ENCODE results near the gene HMG20A.

Gene HMG20A

GRCh38 chr15:77525907-77526594 lies 105.4 kb downstream of the HMG20A start:
- peak; percentile 52 for DNase-seq

DNA sequence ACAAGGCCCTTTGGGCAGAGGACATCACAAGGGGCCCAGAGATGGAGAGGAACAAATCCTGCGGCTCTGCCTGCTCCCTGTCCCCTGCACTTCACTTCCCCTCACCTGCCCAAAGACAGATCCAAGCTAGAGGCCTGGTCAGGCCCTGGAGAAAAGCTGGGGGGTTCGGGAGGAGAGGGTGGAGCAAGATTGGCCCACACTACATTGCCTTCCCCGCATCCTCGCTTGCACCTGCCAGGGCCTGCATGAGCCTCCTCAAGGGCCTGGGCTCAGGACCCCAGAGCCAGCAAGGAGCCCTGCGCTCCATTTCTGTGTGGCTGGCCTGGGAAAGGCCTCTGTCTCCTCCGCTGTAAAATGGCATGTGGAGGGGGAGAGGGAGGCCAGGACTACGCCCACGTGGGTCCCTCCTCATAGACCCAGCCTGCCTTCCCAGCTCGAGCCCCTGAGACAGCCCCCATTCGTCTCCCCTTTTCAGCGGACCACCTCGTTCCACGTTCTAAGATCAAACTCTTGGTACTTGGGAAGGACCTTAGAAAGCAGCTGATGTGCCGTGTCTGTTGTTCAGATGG lies 106.0 kb downstream of the HMG20A start:
- DNase-seq: no peak

DNA sequence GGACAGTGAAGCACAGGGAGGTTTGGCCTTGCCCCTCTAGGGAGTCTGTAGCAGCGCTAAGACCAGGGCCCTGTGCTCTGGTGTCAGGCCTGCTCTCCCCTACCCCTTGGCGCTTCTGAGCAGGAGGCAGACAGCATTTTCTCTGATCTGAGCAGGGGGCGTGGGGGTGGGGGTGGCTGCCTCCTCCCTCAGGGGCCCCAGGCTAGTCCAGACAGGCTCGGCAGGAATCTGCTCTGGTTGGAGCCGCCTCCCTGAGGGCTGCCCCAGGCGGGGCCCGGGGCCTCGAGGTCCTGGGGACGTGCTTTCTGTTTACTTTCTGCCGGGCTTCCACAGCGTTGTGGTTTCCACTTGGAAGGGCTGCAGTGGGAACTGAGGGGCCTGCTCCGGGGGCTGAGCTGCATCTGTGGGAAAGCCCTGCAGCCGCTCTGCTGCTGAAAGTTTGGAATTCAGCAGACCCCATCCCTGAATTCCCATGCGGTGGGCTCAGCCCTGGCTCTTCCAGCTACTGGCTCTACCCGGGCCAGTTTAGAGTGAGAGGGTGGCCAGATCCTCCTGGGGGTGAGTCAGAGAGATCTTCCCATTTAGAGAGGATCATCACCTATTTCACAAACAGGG lies 106.6 kb downstream of the HMG20A start:
- peak; percentile 93 for DNase-seq

- no peak for DNase-seq
Measured at GRCh38 chr15:77527831-77528231, 107.1 kb downstream of the HMG20A start.

- DNase-seq: peak; percentile 97
Measured at GRCh38 chr15:77528290-77528967, 107.7 kb downstream of the HMG20A start.

DNA sequence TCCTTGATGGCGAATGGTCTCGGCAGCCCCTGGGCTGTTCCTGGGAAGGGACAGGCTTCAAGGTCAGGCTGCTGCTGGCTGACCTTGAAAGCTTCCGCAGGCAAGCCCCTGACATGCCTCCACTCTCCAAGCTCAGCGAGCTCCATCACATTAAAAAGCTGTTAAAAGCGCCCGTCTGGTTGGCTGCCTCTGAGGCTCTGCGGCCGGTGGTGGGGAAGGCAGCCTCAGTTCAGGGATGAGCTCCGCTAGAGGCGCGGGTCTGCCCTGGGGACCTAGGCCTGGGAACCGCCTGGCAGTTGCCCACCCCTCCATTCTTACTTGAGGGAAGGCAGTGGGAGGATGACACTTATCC lies 108.3 kb downstream of the HMG20A start:
- DNase-seq: no peak

- DNase-seq: no peak
Measured at GRCh38 chr15:77529394-77530159, 108.9 kb downstream of the HMG20A start.

DNA sequence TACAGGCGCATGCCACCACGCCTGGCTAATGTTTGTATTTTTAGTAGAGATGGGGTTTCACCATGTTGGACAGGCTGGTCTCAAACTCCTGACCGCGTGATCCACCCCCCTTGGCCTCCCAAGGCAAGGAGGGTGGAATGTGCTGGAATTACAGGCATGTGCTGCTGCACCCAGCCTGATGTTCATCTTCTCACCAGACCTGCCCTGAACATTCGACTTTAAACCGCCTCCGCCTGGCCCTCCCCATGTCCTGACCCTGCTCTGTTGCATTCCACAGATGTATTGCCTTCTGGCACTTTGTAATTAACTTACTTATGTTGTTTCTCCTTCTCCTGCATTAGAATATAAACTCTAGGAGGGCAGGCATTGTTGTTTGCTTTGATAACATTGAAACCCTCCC lies 109.9 kb downstream of the HMG20A start:
- no peak for DNase-seq

DNA sequence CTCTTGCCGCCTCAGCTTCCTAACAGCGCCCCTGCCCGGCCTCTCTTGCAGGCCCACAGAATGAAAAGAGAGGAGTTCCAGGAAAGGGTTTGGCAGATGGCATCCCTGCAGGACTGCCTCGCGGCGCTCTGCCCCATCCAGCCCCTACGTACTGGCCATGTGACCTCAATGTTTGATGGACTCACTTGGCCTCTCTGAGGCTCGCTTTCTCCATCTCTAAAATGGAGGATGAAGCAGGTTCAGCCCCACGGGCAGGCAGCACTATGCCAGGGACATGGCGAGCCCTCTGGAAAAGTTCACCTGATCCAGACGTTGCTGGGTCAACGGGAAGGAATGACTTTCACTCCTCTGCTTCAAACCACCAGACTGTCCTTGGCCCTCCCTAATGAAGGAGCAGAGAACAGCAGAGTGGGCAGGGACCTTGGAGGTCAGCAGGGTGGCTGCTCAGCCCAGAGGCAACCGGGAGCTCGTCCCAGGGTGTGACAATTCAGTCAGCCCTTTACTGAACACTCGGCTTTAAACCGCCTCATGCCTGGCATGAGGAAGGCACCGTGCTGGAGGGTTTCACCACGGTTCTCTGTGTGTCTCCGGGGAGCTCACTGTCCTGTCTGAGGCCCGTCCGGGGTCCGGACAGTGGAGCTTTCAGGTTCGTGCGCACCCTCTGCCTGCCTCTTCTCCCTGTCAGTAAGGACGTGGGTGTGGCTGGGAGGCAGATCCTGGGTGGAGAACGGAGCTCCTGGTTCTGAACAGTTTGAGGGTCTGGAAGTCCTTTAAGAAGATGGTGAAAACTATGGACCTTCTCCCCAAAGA lies 110.7 kb downstream of the HMG20A start:
- no peak for DNase-seq

DNA sequence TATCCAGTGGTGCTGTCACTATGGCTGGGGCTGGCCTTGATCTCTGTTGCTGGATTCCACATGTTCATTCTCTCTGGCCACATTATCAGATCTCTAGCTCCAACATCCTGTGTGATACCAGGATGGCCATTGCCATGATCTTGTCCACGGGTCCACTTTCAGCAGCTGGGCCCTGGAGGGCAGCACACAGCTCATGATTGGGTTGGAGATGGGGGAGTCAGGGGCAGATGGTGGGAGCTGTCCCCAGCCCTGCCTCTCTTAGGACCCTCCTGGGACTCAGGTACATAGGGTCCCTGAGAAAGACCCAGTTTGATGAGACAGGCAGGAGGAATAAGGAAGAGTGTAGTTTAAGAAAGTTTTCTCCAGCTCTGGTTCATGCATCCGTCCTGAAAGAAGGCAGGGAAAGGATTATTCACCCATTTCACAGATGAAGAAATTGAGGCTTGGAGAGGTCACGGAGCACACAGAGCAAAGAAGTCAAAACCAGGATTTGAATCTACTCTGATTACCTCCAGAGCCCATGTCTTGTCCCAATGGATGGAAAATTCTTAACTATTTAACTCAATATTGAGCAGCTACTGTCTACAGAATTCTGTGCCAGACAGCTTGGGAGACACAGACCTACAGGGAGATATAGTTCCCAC lies 111.5 kb downstream of the HMG20A start:
- DNase-seq: no peak

DNA sequence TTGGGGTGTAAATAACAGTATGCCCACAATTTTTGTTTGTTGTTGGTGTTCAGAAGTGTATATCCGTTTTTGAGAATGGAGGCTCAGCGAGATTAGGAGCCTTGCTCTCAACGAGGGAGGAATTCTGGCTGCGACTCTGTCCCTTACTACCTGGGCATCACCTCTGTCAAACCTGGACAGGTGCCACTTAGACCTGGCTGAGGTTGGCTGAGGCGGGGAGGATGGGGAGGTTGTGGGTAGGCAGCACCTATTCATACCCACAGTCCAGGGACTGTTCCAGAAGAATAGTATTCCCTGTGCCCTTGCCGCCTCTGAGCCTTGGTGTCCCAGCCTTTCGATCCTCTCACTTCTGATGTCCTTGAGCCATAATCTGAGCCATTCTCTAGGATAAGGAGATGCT lies 112.2 kb downstream of the HMG20A start:
- no peak for DNase-seq

DNA sequence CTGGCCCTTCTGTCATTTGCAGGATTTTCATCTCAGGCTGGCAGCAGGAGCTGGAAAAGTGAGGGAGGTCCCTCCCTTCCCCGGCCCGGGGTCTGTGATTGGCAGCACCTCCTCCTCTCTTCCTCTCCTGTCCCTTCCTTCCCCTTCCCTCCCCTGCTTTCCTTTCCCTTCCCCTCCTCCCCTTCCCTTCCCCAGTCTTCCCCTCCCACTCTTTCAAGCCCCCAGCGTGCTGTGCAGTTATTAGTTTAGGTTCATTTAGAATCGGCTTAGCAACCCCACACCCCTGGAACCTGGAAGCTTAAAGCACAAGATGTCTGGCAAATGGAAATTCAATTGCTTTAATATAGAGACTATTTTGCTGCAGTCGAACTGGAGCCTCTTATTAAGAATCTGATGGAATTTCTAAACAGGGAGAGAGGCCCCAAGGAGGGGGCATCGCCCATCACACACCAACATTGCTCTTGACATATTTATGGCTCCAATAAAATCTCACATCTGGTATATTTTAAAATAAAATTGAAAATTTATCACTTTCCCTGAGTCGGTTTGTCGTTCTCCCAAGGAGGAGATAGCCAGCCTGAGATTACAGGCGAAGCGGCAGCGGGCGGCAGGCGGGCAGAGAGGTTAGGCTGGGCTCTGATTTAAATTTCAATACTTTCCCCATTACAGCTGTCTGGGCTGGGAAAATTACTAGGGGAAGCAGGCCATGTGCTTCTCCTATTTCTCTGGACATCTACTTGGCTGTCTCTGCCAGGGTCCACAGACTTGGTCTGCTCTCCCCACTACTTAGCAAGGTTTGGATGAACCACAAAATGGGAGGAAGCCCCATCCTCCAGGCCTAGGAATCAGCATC lies 113.1 kb downstream of the HMG20A start:
- peak; percentile 99 for DNase-seq

Measured in NCI-H82 (cell line).